K562 (cell line): ENCODE results near the gene MAPKAPK3. TPM values are rescaled to one million over a fixed set of nuclear protein-coding genes. Genes with fewer than 3 reads are reported as not detected.

Source experiments
- ATAC-seq: fragments of 200-7000 bp; cut with Tn5 transposase; 3 replicates; pipeline ENCODE4 v1.9.1; 2020; ENCODE audit warnings: moderate library complexity
- BruUV-seq: library from RNA; stranded (reverse); fragments of 400-500 nt; replicated peaks from 2 replicates; lab custom pipeline; 2021; lab: Mats Ljungman, UMichigan
- CTCF ChIA-PET: fragments of 300-600 bp; formaldehyde crosslinking; extraction: SDS; loops from one replicate; lab custom pipeline; 2021; ENCODE audit warnings: low intra/inter-chr PET ratio; lab: Yijun Ruan, JAX
- POLR2A ChIA-PET: fragments of 300-600, 350-650 bp; sonication (Branson Sonifier 250); formaldehyde crosslinking; extraction: SDS; loops from one replicate; lab custom pipeline; 2021; ENCODE audit warnings: antibody characterized with exemption, inconsistent platforms; lab: Yijun Ruan, JAX
- DNase-seq, 4 experiments: peaks; one replicate each; pipeline versions ENCODE4 v3.0.0 to v3.0.0-alpha.2; 2011 to 2018; ENCODE audit warnings: low spot score in 3 of 4, mixed read lengths in 3 of 4; ENCODE audit errors: extremely low read depth in 1 of 4
- FAIRE-seq: peaks from 2 replicates; lab custom pipeline; 2011; peaks lifted over from hg19 to GRCh38; lab: Jason Lieb, UNC
- H2AFZ ChIP-seq: 2 replicates; pipeline ENCODE4 v1.6.0; 2011; ENCODE audit warnings: low read depth, low read length, control low read depth, inconsistent platforms
- H3K27ac ChIP-seq: fragments of 200-600 bp; 3 replicates; pipeline ENCODE4 v1.8.0; 2011; ENCODE audit warnings: low read depth, mild to moderate bottlenecking, control low read depth, inconsistent platforms, low read length, moderate library complexity, mixed read lengths; ENCODE audit errors: extremely low read depth
- H3K27me3 ChIP-seq, 2 experiments: fragments of 300-600 bp in 1 of 2; 2 replicates in 1 of 2; 3 replicates in 1 of 2; pipeline versions ENCODE4 v1.6.0 to v1.8.0; 2011; ENCODE audit warnings: inconsistent platforms in 2 of 2, low read length in 2 of 2, mild to moderate bottlenecking in 1 of 2, mixed read lengths in 1 of 2, moderate library complexity in 1 of 2; ENCODE audit not compliant: control insufficient read depth in 2 of 2, insufficient read depth in 2 of 2
- H3K36me3 ChIP-seq: fragments of 300-600 bp; 3 replicates; pipeline ENCODE4 v1.8.0; 2011; ENCODE audit warnings: mild to moderate bottlenecking, low read length, inconsistent platforms; ENCODE audit not compliant: control insufficient read depth, insufficient read depth
- H3K4me1 ChIP-seq, 2 experiments: fragments of 200-600 bp in 1 of 2; replicated peaks in 1 of 2; 2 replicates in 1 of 2; 3 replicates in 1 of 2; pipeline versions ENCODE4 v1.5.1 to v1.8.0; 2011; ENCODE audit warnings: inconsistent platforms in 2 of 2, low read length in 2 of 2, mild to moderate bottlenecking in 1 of 2, mixed read lengths in 1 of 2, moderate library complexity in 1 of 2; ENCODE audit not compliant: control insufficient read depth in 2 of 2, insufficient read depth in 2 of 2
- H3K4me2 ChIP-seq: 2 replicates; pipeline ENCODE4 v1.6.1; 2011; ENCODE audit warnings: low read length, control low read depth, inconsistent platforms, mixed read lengths; ENCODE audit not compliant: insufficient read depth
- H3K4me3 ChIP-seq: fragments of 200-600 bp; sonication (generic), shearing (Covaris generic); 2 replicates; pipeline ENCODE4 v1.5.1; 2016; ENCODE audit warnings: control low read depth, inconsistent platforms
- H3K79me2 ChIP-seq: fragments of 200-600 bp; 3 replicates; pipeline ENCODE4 v1.8.0; 2011; ENCODE audit warnings: low read length, inconsistent platforms; ENCODE audit not compliant: control insufficient read depth, insufficient read depth
- H3K9ac ChIP-seq, 2 experiments: 2 replicates each; pipeline versions ENCODE4 v1.6.0 to v1.6.1; 2011; ENCODE audit warnings: low read depth in 2 of 2, low read length in 2 of 2, control low read depth in 1 of 2, inconsistent platforms in 1 of 2, mild to moderate bottlenecking in 1 of 2, mixed read lengths in 1 of 2; ENCODE audit not compliant: insufficient read depth in 1 of 2
- H3K9me1 ChIP-seq: one replicate; pipeline ENCODE4 v1.6.0; 2011; ENCODE audit warnings: inconsistent platforms, mild to moderate bottlenecking, low read length, moderate library complexity; ENCODE audit not compliant: control insufficient read depth, insufficient read depth
- H3K9me3 ChIP-seq: replicated peaks from 2 replicates; pipeline ENCODE4 v1.5.1; 2011; ENCODE audit warnings: low read depth, low read length, inconsistent platforms; ENCODE audit not compliant: control insufficient read depth, insufficient read depth
- H4K20me1 ChIP-seq: replicated peaks from 2 replicates; pipeline ENCODE4 v1.6.1; 2011; ENCODE audit warnings: low read length, inconsistent platforms, mixed read lengths; ENCODE audit not compliant: control insufficient read depth, insufficient read depth
- CBFA2T3 ChIP-seq: fragments of 450-650 bp; IDR thresholded peaks from 2 replicates; pipeline ENCODE4 v1.6.1; 2017
- CBX1 ChIP-seq: sonication (generic); IDR thresholded peaks from 2 replicates; pipeline ENCODE4 v1.6.1; 2016; ENCODE audit warnings: antibody characterized with exemption, low read depth, mild to moderate bottlenecking
- HNRNPL ChIP-seq: fragments of 200-400 bp; formaldehyde crosslinking; IDR thresholded peaks from 2 replicates; pipeline ENCODE4 v1.6.1; 2017; ENCODE audit warnings: low read depth, mild to moderate bottlenecking, low read length
- NCOA1 ChIP-seq: fragments of 450-650 bp; IDR thresholded peaks from 2 replicates; pipeline ENCODE4 v1.6.1; 2016; ENCODE audit warnings: low read depth
- NRF1 ChIP-seq, 2 experiments: fragments of 450-650 bp; IDR thresholded peaks in 1 of 2; conservative IDR thresholded peaks in 1 of 2; 2 replicates each; pipeline ENCODE4 v1.6.1; 2014; ENCODE audit warnings: mild to moderate bottlenecking in 2 of 2
- RAD51 ChIP-seq: fragments of 450-650 bp; IDR thresholded peaks from 2 replicates; pipeline ENCODE4 v1.7.1; 2016; ENCODE audit warnings: low read depth, mild to moderate bottlenecking, borderline replicate concordance
- RHOXF2B ChIP-seq: fragments of 250-450 bp; sonication (Bioruptor Pico); conservative IDR thresholded peaks from 2 replicates; pipeline ENCODE4 v1.5.1; 2021
- SP2 ChIP-seq: IDR thresholded peaks from 2 replicates; pipeline ENCODE4 v1.6.1; 2011; ENCODE audit warnings: mild to moderate bottlenecking, low read depth, low read length, moderate library complexity; ENCODE audit not compliant: poor library complexity, severe bottlenecking; ENCODE audit errors: extremely low read depth
- TARDBP ChIP-seq: fragments of 450-650 bp; IDR thresholded peaks from 2 replicates; pipeline ENCODE4 v1.6.1; 2016
- THAP7 ChIP-seq: fragments of 250-450 bp; sonication (Bioruptor Pico); IDR thresholded peaks from 2 replicates; pipeline ENCODE4 v1.5.0; 2021
- TSC22D4 ChIP-seq: fragments of 450-650 bp; IDR thresholded peaks from 2 replicates; pipeline ENCODE4 v1.6.1; 2016; ENCODE audit warnings: missing genetic modification characterization, missing biosample characterization, control low read depth
- ZNF395 ChIP-seq: fragments of 200-800 bp; sonication (Bioruptor generic); IDR thresholded peaks from 2 replicates; pipeline ENCODE4 v1.6.1; 2017; ENCODE audit warnings: missing genetic modification characterization, missing compliant biosample characterization
- WGBS: fragments of 100-300 bp; shearing (Covaris generic); methylation state at CpG from one replicate; pipeline ENCODE4 v1.1.6; 2016; ENCODE audit warnings: low coverage, mixed read lengths; ENCODE audit not compliant: insufficient coverage; ENCODE audit errors: missing lambda C conversion rate; 5-methylcytosine and 5-hydroxymethylcytosine counted together
- in situ Hi-C: fragments of 300-500 bp; cut with MboI; formaldehyde crosslinking; loops from 4 replicates; pipeline ENCODE4 v1.15.0; 2018; ENCODE audit warnings: inconsistent platforms, mixed read lengths
- intact Hi-C: fragments of 100-400 bp; cut with micrococcal nuclease; formaldehyde crosslinking; loops from 2 replicates; pipeline ENCODE4 v1.14.2; 2022
- polyA plus RNA-seq, 8 experiments: library from polyadenylated mRNA; depleted of rRNA in 4 of 8; stranded (reverse) in 5 of 8; unstranded in 3 of 8; fragments of >200 nt; fragmentation: Nextera tagmentation in 2 of 8; fragmentation: Illumina TruSeq in 1 of 8; extraction: Ambion mirVana in 2 of 8; extraction: Trizol in 1 of 8; gene quantifications; 2 replicates each; pipeline versions ENCODE4 v1.2.1 to v1.2.3, GENCODE V29; 2011 to 2014; ENCODE audit warnings: inconsistent platforms in 1 of 8, missing spikeins in 1 of 8
- total RNA-seq, 7 experiments: library from RNA; depleted of rRNA in 6 of 7; stranded (reverse); fragments of >200 nt in 6 of 7; fragmentation: Illumina TruSeq in 2 of 7; extraction: Trizol in 2 of 7; gene quantifications; 2 replicates each; pipeline versions ENCODE4 v1.2.1 to v1.2.3, GENCODE V29; 2011 to 2021; ENCODE audit warnings: low replicate concordance in 1 of 7
- TF ChIP-seq, protein P1 (sequence below): IDR thresholded peaks from 2 replicates; pipeline ENCODE4 v1.6.1; 2011; ENCODE audit not compliant: insufficient read length; ENCODE audit errors: extremely low read depth
- TF ChIP-seq, protein P2 (sequence below): IDR thresholded peaks from 2 replicates; pipeline ENCODE4 v1.6.1; 2014; ENCODE audit warnings: antibody characterized with exemption

MAPKAPK3 gene
- total and polyA plus RNA-seq, 9 of the 15 experiments (the other 6 are each of a cell fraction or from before 2014, with no cell fraction given), result 8.0 to 56.4 (median 41.2) TPM

- peak; percentile 68 to 75 for TF ChIP-seq NRF1 (conservative IDR thresholded peaks at IDR 0.05 in 1 of 2, IDR thresholded peaks at IDR 0.05 in 1 of 2)
- no peak for TF ChIP-seq RHOXF2B (CRISPR knock-in tag)
- TF ChIP-seq NCOA1, result peak; percentile 78; the same call in 1 of the 2 replicates
- no peak for TF ChIP-seq TARDBP
- TF ChIP-seq, all 486 proteins: peak for 110
Measured at GRCh38 chr3:50611464-50612233, 5.3 kb upstream of the MAPKAPK3 start, which contains the start of gene CISH (continued).

GRCh38 chr3:50612234-50612882, 4.6 kb upstream of the MAPKAPK3 start:
- H3K4me3 ChIP-seq, result peak overlapping the region; percentile 87
- intact Hi-C loops, result loop anchor here (1.0 to 10.0 kb wide), 3 partner anchors 11 to 772 kb away; partner anchors contain the start of genes MANF and TMEM115
- 0 out of 2 replicates have a peak overlapping the region, but pooled peaks have one; percentile 20 for H2AFZ ChIP-seq
- ChIA-PET CTCF (interaction anchor here (5.4 kb wide), 1 partner anchor 40 kb away, joined by 56 read pairs; no protein-coding TSS in a partner anchor), POLR2A (interaction anchor here (0.6 to 2.0 kb wide), 12 partner anchors 10 to 245 kb away, joined by 3 to 10 read pairs (median 4); partner anchors contain the start of gene HEMK1)
- DNase-seq (peak; percentile 30 to 89 (median 62)), ATAC-seq (peak; percentile 21), FAIRE-seq (peak; percentile 89)
- no peaks in the 10 kb centered on the region for H3K9me3 ChIP-seq
- under 1% methylated on average over 23 of the region's 29 CpGs for WGBS
- peaks cover 64% of the 10 kb centered on the region for H3K79me2 ChIP-seq
- peak overlapping the region; percentile 65 to 92 for H3K9ac ChIP-seq
- in situ Hi-C loops, result loop anchor here (5.0 kb wide), 1 partner anchor 35 kb away; no protein-coding TSS in a partner anchor
- H3K27me3 ChIP-seq, result no peaks in the 10 kb centered on the region
- H3K4me2 ChIP-seq, result peak overlapping the region; percentile 82
- TSS peak; percentile 72 for BruUV-seq
- peak overlapping the region; percentile 69 for H3K27ac ChIP-seq
- peaks cover 29% of the 10 kb centered on the region for H4K20me1 ChIP-seq
- H3K36me3 ChIP-seq, result peaks cover 35% of the 10 kb centered on the region
- no peaks in the 10 kb centered on the region for H3K9me1 ChIP-seq
- H3K4me1 ChIP-seq, result peaks cover 19 to 40% of the 10 kb centered on the region in 2 experiments; a peak in 4 of 5 replicates
- 0 out of 2 replicates have a peak, but pooled peaks have one; percentile 44 for TF ChIP-seq THAP7 (CRISPR knock-in tag)
- TF ChIP-seq SP2, result no peak
- 0 out of 2 replicates have a peak, but pooled peaks have one; percentile 19 for TF ChIP-seq CBX1
- TF ChIP-seq, protein P1, sequence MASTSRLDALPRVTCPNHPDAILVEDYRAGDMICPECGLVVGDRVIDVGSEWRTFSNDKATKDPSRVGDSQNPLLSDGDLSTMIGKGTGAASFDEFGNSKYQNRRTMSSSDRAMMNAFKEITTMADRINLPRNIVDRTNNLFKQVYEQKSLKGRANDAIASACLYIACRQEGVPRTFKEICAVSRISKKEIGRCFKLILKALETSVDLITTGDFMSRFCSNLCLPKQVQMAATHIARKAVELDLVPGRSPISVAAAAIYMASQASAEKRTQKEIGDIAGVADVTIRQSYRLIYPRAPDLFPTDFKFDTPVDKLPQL, result no peak
- TF ChIP-seq ZNF395 (CRISPR knock-in tag), result peak; percentile 82
- no peak for TF ChIP-seq TSC22D4 (tag)
- peak; percentile 84 for TF ChIP-seq CBFA2T3
- TF ChIP-seq RAD51, result 0 out of 2 replicates have a peak, but pooled peaks have one; percentile 29
- TF ChIP-seq HNRNPL, result no peak
- TF ChIP-seq, protein P2, sequence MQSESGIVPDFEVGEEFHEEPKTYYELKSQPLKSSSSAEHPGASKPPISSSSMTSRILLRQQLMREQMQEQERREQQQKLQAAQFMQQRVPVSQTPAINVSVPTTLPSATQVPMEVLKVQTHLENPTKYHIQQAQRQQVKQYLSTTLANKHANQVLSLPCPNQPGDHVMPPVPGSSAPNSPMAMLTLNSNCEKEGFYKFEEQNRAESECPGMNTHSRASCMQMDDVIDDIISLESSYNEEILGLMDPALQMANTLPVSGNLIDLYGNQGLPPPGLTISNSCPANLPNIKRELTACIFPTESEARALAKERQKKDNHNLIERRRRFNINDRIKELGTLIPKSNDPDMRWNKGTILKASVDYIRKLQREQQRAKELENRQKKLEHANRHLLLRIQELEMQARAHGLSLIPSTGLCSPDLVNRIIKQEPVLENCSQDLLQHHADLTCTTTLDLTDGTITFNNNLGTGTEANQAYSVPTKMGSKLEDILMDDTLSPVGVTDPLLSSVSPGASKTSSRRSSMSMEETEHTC, result peak; percentile 83; the same call in 1 of the 2 replicates
